HepG2 (cell line): Measurements from ENCODE around the gene SNED1. TPM values are rescaled to one million over a fixed set of nuclear protein-coding genes. Genes with fewer than 3 reads are reported as not detected.

Experiments used
- ATAC-seq: fragments of 200-7000 bp; cut with Tn5 transposase; 3 replicates; pipeline ENCODE4 v1.9.1; 2020; ENCODE audit warnings: mild to moderate bottlenecking, moderate library complexity
- BruUV-seq: library from RNA; stranded (reverse); fragments of 400-500 nt; replicated peaks from 2 replicates; lab custom pipeline; 2021; lab: Mats Ljungman, UMichigan
- CTCF ChIA-PET: fragments of 300-600 bp; formaldehyde crosslinking; extraction: SDS; loops from one replicate; lab custom pipeline; 2021; ENCODE audit warnings: low total read pairs, inconsistent platforms, low intra/inter-chr PET ratio; lab: Yijun Ruan, JAX
- POLR2A ChIA-PET: fragments of 350-600 bp; sonication (Branson Sonifier 250); formaldehyde crosslinking; loops from one replicate; lab custom pipeline; 2020; ENCODE audit warnings: antibody characterized with exemption, inconsistent platforms; lab: Yijun Ruan, JAX
- DNase-seq: peaks from one replicate; pipeline ENCODE4 v3.0.0-alpha.2; 2015; ENCODE audit warnings: low spot score
- FAIRE-seq: peaks from 3 replicates; lab custom pipeline; 2011; peaks lifted over from hg19 to GRCh38; lab: Jason Lieb, UNC
- H2AFZ ChIP-seq: one replicate; pipeline ENCODE4 v1.6.1; 2011; ENCODE audit warnings: low read length, inconsistent platforms
- H3K27ac ChIP-seq: fragments of 300-600 bp; 3 replicates; pipeline ENCODE4 v1.8.0; 2011; ENCODE audit warnings: mixed run types, mild to moderate bottlenecking, mixed read lengths, low read length, inconsistent platforms; ENCODE audit not compliant: insufficient read depth; ENCODE audit errors: extremely low read length
- H3K27me3 ChIP-seq, 2 experiments: fragments of 200-600 bp in 1 of 2; 2 replicates in 1 of 2; 3 replicates in 1 of 2; pipeline versions ENCODE4 v1.6.0 to v1.8.0; 2011; ENCODE audit warnings: low read length in 2 of 2, mild to moderate bottlenecking in 2 of 2, moderate library complexity in 2 of 2, inconsistent platforms in 1 of 2; ENCODE audit not compliant: insufficient read depth in 2 of 2, control insufficient read depth in 1 of 2
- H3K36me3 ChIP-seq, 2 experiments: fragments of 200-600 bp in 1 of 2; replicated peaks in 1 of 2; 2 replicates in 1 of 2; 3 replicates in 1 of 2; pipeline versions ENCODE4 v1.5.1 to v1.8.0; 2011; ENCODE audit warnings: low read length in 2 of 2, inconsistent platforms in 1 of 2; ENCODE audit not compliant: insufficient read depth in 2 of 2, control insufficient read depth in 1 of 2
- H3K4me1 ChIP-seq: 2 replicates; pipeline ENCODE4 v1.5.1; 2012; ENCODE audit warnings: low read length, inconsistent platforms; ENCODE audit not compliant: insufficient read depth
- H3K4me2 ChIP-seq: 2 replicates; pipeline ENCODE4 v1.6.0; 2011; ENCODE audit warnings: low read depth, low read length, inconsistent platforms
- H3K4me3 ChIP-seq, 3 experiments: fragments of 200-600 bp in 1 of 3; sonication (generic), shearing (Covaris generic) in 1 of 3; replicated peaks in 1 of 3; 2 replicates each; pipeline ENCODE4 v1.5.1; 2011 to 2016; ENCODE audit warnings: low read length in 3 of 3, inconsistent platforms in 2 of 3, low read depth in 2 of 3, mild to moderate bottlenecking in 2 of 3, control low read depth in 1 of 3, mixed read lengths in 1 of 3; ENCODE audit not compliant: insufficient read depth in 1 of 3
- H3K79me2 ChIP-seq: one replicate; pipeline ENCODE4 v1.6.1; 2011; ENCODE audit warnings: low read length, inconsistent platforms; ENCODE audit not compliant: insufficient read depth
- H3K9ac ChIP-seq: 2 replicates; pipeline ENCODE4 v1.6.0; 2011; ENCODE audit warnings: mild to moderate bottlenecking, low read depth, low read length, inconsistent platforms; ENCODE audit not compliant: insufficient read depth
- H3K9me3 ChIP-seq: 2 replicates; pipeline ENCODE4 v1.5.1; 2012; ENCODE audit warnings: mild to moderate bottlenecking, low read length
- H4K20me1 ChIP-seq: 2 replicates; pipeline ENCODE4 v1.6.0; 2011; ENCODE audit warnings: inconsistent platforms, mild to moderate bottlenecking, low read length, moderate library complexity; ENCODE audit not compliant: insufficient read depth
- CBX1 ChIP-seq: IDR thresholded peaks from one replicate; pipeline ENCODE4 v1.6.1; 2016; ENCODE audit warnings: antibody characterized with exemption, low read depth
- CTCF ChIP-seq: sonication (generic); formaldehyde crosslinking; IDR thresholded peaks from 2 replicates; pipeline ENCODE4 v1.5.0; 2020; ENCODE audit warnings: mild to moderate bottlenecking, missing genetic modification reagents, moderate library complexity
- FOXJ3 ChIP-seq: sonication (generic); formaldehyde crosslinking; IDR thresholded peaks from 2 replicates; pipeline ENCODE4 v1.4.0; 2020; ENCODE audit warnings: missing genetic modification reagents, mild to moderate bottlenecking, borderline replicate concordance
- FOXO4 ChIP-seq: sonication (generic); formaldehyde crosslinking; conservative IDR thresholded peaks from 2 replicates; pipeline ENCODE4 v1.8.1; 2023; ENCODE audit warnings: missing genetic modification reagents
- HNRNPLL ChIP-seq: fragments of 200-400 bp; formaldehyde crosslinking; IDR thresholded peaks from 2 replicates; pipeline ENCODE4 v1.6.1; 2017; ENCODE audit warnings: mild to moderate bottlenecking, low read depth, low read length; ENCODE audit not compliant: poor library complexity, severe bottlenecking
- MIER3 ChIP-seq: IDR thresholded peaks from 2 replicates; pipeline ENCODE4 v1.6.1; 2016; ENCODE audit warnings: missing compliant biosample characterization, borderline replicate concordance
- YEATS2 ChIP-seq: sonication (generic); formaldehyde crosslinking; IDR thresholded peaks from 2 replicates; pipeline ENCODE4 v1.4.0; 2020; ENCODE audit warnings: missing genetic modification reagents, borderline replicate concordance
- ZNF18 ChIP-seq: sonication (generic); formaldehyde crosslinking; IDR thresholded peaks from 2 replicates; pipeline ENCODE4 v1.8.0; 2022; ENCODE audit warnings: mild to moderate bottlenecking, missing genetic modification reagents; ENCODE audit not compliant: insufficient replicate concordance
- WGBS: methylation state at CpG from one replicate; pipeline ENCODE4 v1.1.6; 2017; ENCODE audit warnings: low lambda C conversion rate; 5-methylcytosine and 5-hydroxymethylcytosine counted together
- in situ Hi-C: cut with HindIII; loops from 2 replicates; pipeline ENCODE4 v1.10.0; 2017; ENCODE audit warnings: low pct_unique_long_range_greater_than_20kb; ENCODE audit not compliant: extremely low pct_ligation_motif_present
- intact Hi-C: fragments of 100-400 bp; cut with micrococcal nuclease; formaldehyde crosslinking; loops from one replicate; pipeline ENCODE4 v1.10.0; 2022; ENCODE audit not compliant: unreplicated experiment
- polyA plus RNA-seq, 8 experiments: library from polyadenylated mRNA; depleted of rRNA in 3 of 8; stranded (reverse) in 7 of 8; unstranded in 1 of 8; fragments of >200 nt; fragmentation: Illumina TruSeq in 4 of 8; extraction: Trizol in 4 of 8; gene quantifications; 2 replicates each; pipeline versions ENCODE4 v1.2.1 to v1.2.3, GENCODE V29; 2011 to 2016; ENCODE audit warnings: low read depth in 4 of 8, missing spikeins in 1 of 8, mixed read lengths in 1 of 8; ENCODE audit not compliant: insufficient read depth in 1 of 8
- total RNA-seq, 5 experiments: library from RNA; depleted of rRNA; stranded (reverse); fragments of >200 nt; fragmentation: Illumina TruSeq; extraction: Trizol; gene quantifications; 2 replicates each; pipeline ENCODE4 v1.2.3, GENCODE V29; 2016; ENCODE audit warnings: low read depth in 1 of 5

SNED1 gene
- total and polyA plus RNA-seq, 2 of the 13 experiments (the other 11 are each of a cell fraction or from before 2014, with no cell fraction given) = 0.15 to 0.65 TPM

GRCh38 chr2:241140445-241140840 is 142.0 kb downstream of the SNED1 start:
- in situ Hi-C loops = no loop called here
- Histone ChIP-seq H3K4me2 (no peak overlapping the region), H4K20me1 (no peaks in the 10 kb centered on the region), H3K79me2 (peaks cover 2% of the 10 kb centered on the region), H3K9me3 (no peaks in the 10 kb centered on the region), H3K27ac (peak overlapping the region; percentile 57), H3K9ac (no peak overlapping the region), H3K4me1 (peaks cover 32% of the 10 kb centered on the region), H2AFZ (no peak overlapping the region), H3K27me3 (no peaks in the 10 kb centered on the region), H3K36me3 (peaks cover 10 to 14% of the 10 kb centered on the region in 2 experiments), H3K4me3 (no peak overlapping the region)
- TF ChIP-seq FOXO4 (CRISPR knock-in tag) = no peak
- no peak for TF ChIP-seq ZNF18 (CRISPR knock-in tag)
- no peak for TF ChIP-seq YEATS2 (CRISPR knock-in tag)
- TF ChIP-seq CTCF (CRISPR knock-in tag) = peak; percentile 18; the same call in 1 of the 2 replicates
- no peak for TF ChIP-seq MIER3 (CRISPR knock-in tag)
- no peak for TF ChIP-seq FOXJ3
- no peak for TF ChIP-seq CBX1
- no peak for TF ChIP-seq HNRNPLL
- CTCF ChIA-PET = no interaction called here
- intact Hi-C loops = no loop called here
- POLR2A ChIA-PET = no interaction called here
- DNase-seq (no peak), ATAC-seq (peak; percentile 15; the same call in 1 of the 3 replicates), FAIRE-seq (no peak)
- WGBS = 83% methylated on average over 10 of the region's 10 CpGs
- BruUV-seq = no TSS peak
